Omental fat pad (tissue), 4 donors: ENCODE data around the gene DNM1. TPM values are rescaled to one million over a fixed set of nuclear protein-coding genes. Genes with fewer than 3 reads are reported as not detected.
A peak's percentile ranks its signal among the peaks of the same experiment; 100 is the strongest.

ENCODE experiments used
- ATAC-seq: fragments of 150-250 bp; one replicate; pipeline ENCODE4 v1.9.1; 2016; ENCODE audit warnings: mild to moderate bottlenecking, moderate library complexity; ENCODE audit not compliant: low FRiP score
- DNase-seq: peaks from one replicate; pipeline ENCODE4 v3.0.0-alpha.2; 2019; ENCODE audit warnings: low spot score
- CTCF ChIP-seq, 3 donors: fragments of 450-650 bp; IDR thresholded peaks; one replicate each; pipeline ENCODE4 v1.5.1; 2016 to 2017; ENCODE audit warnings: antibody characterized with exemption in 3 of 3, mild to moderate bottlenecking in 3 of 3, moderate library complexity in 2 of 3
- total RNA-seq, 4 donors: library from RNA; depleted of rRNA; stranded (reverse); fragments of >200 nt; gene quantifications; one replicate each; pipeline ENCODE4 v1.1.0, GENCODE V29; 2016

DNM1 gene
- total RNA-seq, 4 donors from 2014 or later = 4.0 to 60.5 (median 20.0) TPM

DNA sequence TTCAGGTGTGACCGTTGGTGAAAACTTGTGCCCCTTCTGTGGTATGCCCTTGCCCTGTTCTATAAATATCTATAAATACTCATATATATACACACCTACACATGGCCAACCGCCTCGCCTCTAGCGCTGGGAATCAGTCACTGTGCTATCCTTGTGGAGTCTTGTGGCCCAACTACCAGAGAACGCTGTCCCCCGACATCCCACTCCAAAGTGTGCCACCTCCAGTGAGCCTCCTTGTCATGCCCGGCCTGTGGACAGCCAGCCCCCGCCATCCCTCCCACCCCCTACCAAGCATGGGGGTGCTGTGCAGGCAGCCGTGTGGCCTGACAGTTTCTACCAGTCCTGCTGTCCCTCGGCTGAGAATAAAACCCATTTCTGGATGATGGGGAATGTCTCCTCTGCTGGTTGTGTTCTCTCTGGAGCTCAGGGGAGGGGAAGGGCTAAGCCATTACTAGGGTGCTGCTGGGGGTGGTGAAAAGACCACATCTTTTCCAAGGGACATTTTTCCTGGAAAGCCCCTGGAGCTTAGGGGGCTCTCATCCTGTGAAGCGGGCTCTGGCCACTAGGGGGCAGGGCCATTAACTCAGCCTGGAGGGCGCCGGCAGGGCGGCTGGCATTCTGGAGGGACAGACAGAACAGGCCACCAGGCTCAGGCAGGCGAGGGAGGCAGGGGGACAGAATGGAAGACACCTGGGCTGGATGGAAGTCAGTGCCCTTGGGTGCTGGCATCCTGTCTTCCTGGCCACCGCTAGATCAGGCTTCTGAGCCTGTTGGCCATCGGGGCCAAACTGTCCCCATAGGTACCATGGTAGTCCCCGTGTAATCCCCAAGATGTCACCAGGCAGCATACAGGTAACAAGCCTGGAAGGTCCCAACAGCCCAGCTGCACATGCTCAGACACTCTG lies 51.9 kb downstream of the DNM1 start:
- DNase-seq = peak; percentile 62
- peak in 2 of 3 donors; percentile 38 to 41 for TF ChIP-seq CTCF (IDR thresholded peaks at IDR 0.05)
- peak; percentile 62 for ATAC-seq

DNA sequence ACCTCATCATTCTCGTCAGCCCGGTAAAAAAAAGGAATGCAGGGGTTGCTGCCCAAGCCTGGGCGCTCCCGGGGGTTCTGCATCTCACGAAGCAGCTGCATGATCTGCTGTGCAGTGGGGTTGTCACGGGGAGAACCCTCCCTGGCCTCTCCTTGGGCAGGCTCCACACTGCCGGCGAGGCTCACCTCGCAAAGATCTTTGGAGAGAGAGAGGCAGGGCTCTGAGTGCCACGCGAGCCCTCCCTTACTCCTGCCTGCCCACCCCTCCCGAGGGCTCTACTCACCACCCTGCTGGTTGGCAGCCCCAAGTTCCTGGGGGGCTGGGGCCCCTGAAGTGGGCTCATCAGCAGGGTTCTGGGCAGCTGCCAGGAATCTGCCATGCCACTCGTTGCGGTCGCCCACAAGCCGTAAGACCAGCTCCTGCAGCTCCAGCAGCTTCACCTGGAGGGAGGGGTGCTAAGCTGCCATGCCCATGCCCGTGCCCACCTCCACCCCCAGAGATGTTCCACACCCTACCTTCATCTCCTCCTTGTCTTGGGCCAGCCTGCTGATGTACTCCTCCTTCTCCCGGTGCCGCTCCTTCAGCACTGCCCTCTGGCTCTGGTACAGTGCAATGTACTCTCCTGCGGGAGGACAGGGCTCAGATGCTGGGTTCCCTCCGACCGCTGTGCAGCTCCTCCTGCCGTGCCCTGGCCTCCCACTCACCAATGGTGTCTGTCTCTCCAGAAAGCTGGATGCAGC lies 54.1 kb downstream of the DNM1 start:
- no peak for ATAC-seq
- TF ChIP-seq CTCF (IDR thresholded peaks at IDR 0.05) = no peak
- no peak for DNase-seq

GRCh38 chr9:128257907-128258306 lies 54.7 kb downstream of the DNM1 start:
- DNase-seq = no peak
- no peak for ATAC-seq
- TF ChIP-seq CTCF (IDR thresholded peaks at IDR 0.05) = no peak

DNA sequence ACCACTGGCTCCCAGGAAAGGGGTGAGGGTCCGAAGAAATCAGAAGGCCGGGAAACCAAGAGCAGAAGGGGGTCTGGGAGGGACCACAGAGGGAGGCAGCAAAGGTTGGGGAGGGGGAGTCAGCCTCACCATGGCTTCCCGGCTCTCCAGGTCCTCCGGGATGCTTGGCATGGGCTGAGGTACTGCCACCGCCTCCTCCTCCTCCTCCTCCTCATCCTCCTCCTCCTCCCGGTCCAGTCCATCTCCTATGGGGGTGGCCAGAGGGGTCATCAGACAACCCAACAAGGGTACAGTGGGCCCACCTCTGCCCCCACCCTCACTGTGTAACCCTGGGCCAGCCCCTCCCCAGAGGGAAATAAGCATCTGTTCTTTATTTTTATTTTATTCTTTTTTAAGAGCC lies 55.1 kb downstream of the DNM1 start:
- ATAC-seq (no peak), DNase-seq (no peak)
- TF ChIP-seq CTCF (IDR thresholded peaks at IDR 0.05) = no peak

DNA sequence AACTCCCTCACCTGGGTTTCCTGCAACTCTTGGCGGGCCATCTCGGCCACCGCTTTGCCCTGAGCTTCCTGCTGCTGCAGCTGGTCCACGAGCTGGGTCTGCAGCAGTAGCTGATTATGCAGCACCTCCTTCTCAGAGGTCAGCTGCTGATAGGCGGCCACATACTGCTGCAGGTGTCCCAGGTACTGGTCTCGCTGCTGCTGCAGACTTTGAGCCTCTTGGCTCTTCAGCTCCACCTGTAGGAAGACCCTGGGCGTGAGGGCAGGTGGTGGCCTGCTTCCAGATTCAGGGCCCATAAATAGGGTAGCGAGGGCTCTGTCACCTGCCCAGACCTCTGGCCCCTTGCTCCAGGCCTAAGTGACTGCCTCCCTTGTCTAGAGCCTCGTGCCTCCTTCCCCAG lies 56.0 kb downstream of the DNM1 start:
- ATAC-seq (no peak), DNase-seq (no peak)
- TF ChIP-seq CTCF (IDR thresholded peaks at IDR 0.05) = no peak

GRCh38 chr9:128260340-128260739 lies 57.2 kb downstream of the DNM1 start:
- DNase-seq (no peak), ATAC-seq (no peak)
- TF ChIP-seq CTCF (IDR thresholded peaks at IDR 0.05) = no peak
